ENCODE measurements around the gene RFXAP.

The RFXAP gene

DNA sequence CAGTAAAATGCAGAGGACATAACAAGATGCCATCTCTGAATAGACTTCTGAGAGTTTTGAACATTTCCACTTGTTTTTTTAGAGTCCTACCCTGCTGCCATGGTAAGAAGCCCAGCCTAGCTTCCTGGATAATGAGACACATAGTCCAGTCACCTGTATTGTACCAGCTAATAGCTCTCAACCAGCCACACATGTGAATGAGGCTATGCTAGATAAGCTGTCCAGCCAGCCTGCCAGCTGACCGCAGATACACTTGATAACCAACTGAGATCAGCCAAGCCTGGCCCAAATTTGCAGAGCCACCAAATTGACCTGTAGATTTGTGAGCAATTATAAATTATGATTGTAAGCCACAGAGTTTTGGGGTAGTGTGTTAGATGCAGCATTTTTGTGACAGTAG, 10.7 kb downstream of the RFXAP start:
- no peak overlapping the region for H3K4me3 ChIP-seq (ENCODE audit: low read depth, low read length)
- DNase-seq (ENCODE audit: low read depth) = no peak
- no peak for TF ChIP-seq CTCF (IDR thresholded peaks at IDR 0.05; ENCODE audit: insufficient read depth, low read depth, low read length, missing control alignments)

- TF ChIP-seq CTCF (IDR thresholded peaks at IDR 0.05; ENCODE audit: insufficient read depth, low read depth, low read length, missing control alignments) = no peak
- H3K4me3 ChIP-seq (ENCODE audit: low read depth, low read length) = no peak overlapping the region
- DNase-seq (ENCODE audit: low read depth) = no peak
Measured at GRCh38 chr13:36831291-36831690, 12.3 kb downstream of the RFXAP start.

DNA sequence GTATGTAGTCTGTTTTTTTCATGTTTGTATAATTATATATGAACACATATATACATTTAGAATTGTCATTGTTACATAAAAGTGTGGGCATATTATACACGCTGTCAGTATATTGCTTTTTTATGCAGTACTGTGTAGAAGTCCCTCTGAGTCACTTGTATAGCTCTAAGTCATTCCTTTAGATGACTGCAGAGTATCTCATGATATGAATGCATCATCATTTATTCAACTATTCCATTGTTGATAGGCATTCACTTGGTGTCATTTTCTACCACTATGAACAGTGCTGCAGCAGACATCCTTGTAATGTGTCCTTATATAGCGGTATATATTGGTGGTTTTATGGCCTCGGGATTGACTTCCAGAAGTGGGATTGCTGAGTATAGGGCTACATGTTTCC, 15.3 kb downstream of the RFXAP start:
- no peak overlapping the region for H3K4me3 ChIP-seq (ENCODE audit: low read depth, low read length)
- no peak for DNase-seq (ENCODE audit: low read depth)
- no peak for TF ChIP-seq CTCF (IDR thresholded peaks at IDR 0.05; ENCODE audit: insufficient read depth, low read depth, low read length, missing control alignments)

GRCh38 chr13:36837354-36838092, 18.5 kb downstream of the RFXAP start:
- no peak for TF ChIP-seq CTCF (IDR thresholded peaks at IDR 0.05; ENCODE audit: insufficient read depth, low read depth, low read length, missing control alignments)
- no peak for DNase-seq (ENCODE audit: low read depth)
- H3K4me3 ChIP-seq (ENCODE audit: low read depth, low read length) = no peak overlapping the region

DNA sequence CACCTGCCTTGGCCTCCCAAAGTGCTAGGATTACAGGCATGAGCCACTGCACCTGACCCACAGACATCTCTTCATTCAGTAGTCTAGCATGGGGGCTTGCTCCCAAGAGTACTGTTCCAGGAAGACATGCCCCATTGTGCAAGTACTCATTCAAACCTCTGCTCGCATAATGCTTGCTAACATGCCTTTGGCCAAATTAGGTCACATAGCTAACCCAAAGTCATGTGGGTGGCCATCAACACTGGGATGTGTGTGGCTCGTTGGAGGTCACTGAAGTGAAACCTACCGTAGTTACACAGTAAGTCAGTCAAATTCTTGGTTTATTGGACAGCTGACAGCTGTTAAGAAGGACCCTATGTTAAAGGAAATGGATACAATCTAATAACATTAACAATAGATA, 20.3 kb downstream of the RFXAP start:
- DNase-seq (ENCODE audit: low read depth) = no peak
- no peak for TF ChIP-seq CTCF (IDR thresholded peaks at IDR 0.05; ENCODE audit: insufficient read depth, low read depth, low read length, missing control alignments)
- no peak overlapping the region for H3K4me3 ChIP-seq (ENCODE audit: low read depth, low read length)

- no peak for DNase-seq (ENCODE audit: low read depth)
- no peak overlapping the region for H3K4me3 ChIP-seq (ENCODE audit: low read depth, low read length)
- no peak for TF ChIP-seq CTCF (IDR thresholded peaks at IDR 0.05; ENCODE audit: insufficient read depth, low read depth, low read length, missing control alignments)
Measured at GRCh38 chr13:36839981-36840380, 21.0 kb downstream of the RFXAP start.

GRCh38 chr13:36840718-36841250, 21.8 kb downstream of the RFXAP start:
- DNase-seq (ENCODE audit: low read depth) = no peak
- no peak for TF ChIP-seq CTCF (IDR thresholded peaks at IDR 0.05; ENCODE audit: insufficient read depth, low read depth, low read length, missing control alignments)
- no peak overlapping the region for H3K4me3 ChIP-seq (ENCODE audit: low read depth, low read length)
